NT2/D1 (cell line): Measurements from ENCODE around the gene TCF4.

Experiments
- YY1 ChIP-seq: IDR thresholded peaks from 2 replicates; pipeline ENCODE4 v1.6.1; 2011; ENCODE audit not compliant: insufficient read length, insufficient read depth
- ZNF274 ChIP-seq: IDR thresholded peaks from 2 replicates; pipeline ENCODE4 v1.6.1; 2011; ENCODE audit warnings: mild to moderate bottlenecking, low read depth, low read length

DNA sequence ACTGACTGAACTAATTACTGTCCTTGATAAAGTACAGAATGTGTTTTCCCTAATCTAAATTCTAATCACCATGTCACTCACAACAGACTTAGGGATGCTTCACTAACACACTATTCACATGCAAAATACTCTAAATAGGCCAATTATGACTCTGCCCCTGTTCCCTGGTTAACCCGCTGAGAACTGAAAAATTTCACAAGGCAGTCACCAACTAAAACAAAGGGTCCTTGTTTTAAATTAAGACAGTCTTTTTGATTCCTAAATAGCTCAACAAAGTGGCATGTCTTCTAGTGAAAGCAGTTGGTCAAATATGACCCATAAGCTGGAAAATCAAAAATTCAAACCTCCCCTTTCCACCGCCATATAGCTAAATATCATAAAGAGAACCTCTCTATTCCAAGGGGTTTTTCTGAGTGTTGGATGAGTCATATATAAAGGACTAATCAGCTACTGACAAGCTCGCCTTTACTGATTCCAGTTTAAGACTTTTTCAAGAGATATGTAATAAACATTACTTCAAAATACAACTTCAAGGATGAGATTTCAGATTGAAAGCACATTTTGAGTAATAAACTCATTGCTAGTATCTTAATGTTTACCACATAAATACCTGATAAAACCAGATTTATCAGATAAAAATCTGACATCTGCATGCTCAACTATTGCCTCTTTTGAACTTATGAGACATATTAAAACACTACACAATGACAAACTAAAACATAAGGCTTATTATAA, 235.8 kb downstream of the TCF4 start:
- TF ChIP-seq ZNF274, result no peak
- no peak for TF ChIP-seq YY1
